GM21529 (cell line): ENCODE measurements around the gene SLC34A3.

Experiments
- ATAC-seq: cut with Tn5 transposase; IDR thresholded peaks from one replicate; pipeline ENCODE4 v1.9.1; 2021; ENCODE audit not compliant: unreplicated experiment

Gene SLC34A3

GRCh38 chr9:137275203-137275587, 44.5 kb downstream of the SLC34A3 start:
- no peak for ATAC-seq

DNA sequence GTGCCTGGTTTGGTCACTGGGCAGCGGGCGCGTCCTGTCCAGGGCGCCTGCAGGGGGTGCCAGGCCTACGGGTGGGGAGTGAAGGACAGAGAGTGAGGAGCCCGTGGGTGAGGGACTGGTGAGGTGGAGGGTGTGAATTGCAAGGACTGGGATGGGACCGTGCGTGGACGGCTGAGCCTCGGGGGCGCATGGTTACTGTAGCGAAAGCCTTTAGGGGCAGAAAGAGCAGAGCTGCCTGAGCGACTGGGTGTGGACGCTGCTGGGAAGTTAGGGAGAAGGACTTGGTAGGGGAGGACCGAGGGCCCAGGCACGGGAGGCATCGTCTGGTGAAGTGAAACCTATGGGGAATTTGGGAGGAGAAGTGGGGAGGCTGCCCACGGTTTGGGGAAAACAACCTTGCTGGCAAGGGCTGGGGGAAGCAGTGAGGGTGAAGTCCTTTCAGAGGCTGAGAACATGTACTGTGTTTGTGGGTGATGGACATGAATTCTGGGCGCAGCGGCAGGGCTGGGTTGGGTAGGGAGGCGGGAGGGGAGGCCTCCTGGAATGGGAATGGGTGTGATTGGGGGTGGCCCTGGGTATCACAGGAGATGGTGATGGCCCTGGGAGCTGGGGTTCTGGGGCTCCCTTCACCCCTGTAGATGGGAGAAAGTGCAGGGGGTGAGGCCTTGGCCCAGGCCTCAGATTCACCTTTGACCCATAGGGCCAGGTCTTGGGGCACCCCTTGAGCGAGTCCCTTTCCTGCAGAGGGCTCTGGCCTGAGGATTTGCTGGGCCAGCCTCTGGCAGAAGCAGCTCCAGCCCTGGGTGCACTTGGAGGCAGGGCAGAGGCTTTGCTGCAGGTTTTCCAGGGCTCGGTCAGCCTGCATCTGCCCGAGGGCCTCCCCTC, 45.1 kb downstream of the SLC34A3 start:
- ATAC-seq = no peak

GRCh38 chr9:137276473-137277328, 46.0 kb downstream of the SLC34A3 start:
- ATAC-seq = no peak

- ATAC-seq = peak; percentile 72
Observed at GRCh38 chr9:137277329-137278041, 46.8 kb downstream of the SLC34A3 start, which contains the start of gene TOR4A. Gene TOR4A (plus strand): TSS chr9:137277726. CDS start chr9:137278690, 964 bp downstream.

- ATAC-seq = no peak
Observed at GRCh38 chr9:137278061-137278701, 47.5 kb downstream of the SLC34A3 start.

DNA sequence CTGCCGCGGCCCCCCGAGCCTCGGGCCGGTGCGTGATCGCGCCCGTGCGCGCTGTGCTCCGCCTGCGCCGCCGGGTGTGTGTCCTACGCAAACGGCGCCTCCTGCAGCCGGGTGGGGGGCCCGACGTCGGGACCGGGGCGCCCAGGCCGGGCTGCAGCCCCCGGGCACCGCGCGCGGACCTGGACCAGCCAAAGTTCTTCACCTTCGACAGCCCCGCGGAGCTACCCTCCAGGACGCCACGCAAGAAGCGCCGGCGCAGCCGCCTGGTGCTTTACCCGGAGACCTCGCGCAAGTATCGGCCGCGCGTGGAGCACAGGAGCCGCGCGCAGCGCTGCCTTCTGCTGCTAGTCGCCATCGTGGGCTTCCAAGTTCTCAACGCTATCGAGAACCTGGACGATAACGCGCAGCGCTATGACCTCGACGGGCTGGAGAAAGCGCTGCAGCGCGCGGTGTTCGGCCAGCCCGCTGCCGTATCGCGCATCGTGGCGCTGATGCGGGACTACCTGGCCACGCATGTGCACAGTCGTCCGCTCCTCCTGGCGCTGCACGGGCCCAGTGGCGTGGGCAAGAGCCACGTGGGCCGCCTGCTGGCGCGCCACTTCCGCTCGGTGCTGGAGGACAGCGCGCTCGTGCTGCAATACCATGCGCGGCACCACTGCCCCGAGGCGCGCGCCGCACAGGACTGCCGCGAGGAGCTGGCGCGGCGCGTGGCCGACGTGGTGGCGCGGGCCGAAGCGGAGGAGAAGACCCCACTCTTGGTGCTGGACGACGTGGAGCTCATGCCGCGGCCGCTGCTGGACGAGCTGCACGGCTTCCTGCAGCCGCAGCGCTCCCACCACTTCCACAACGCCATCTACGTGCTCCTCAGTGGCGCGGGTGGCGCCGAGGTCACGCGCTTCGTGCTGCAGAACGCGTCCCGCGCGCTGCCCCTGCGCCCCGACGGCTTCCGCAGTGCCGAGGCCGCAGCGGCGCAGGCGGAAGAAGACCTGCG, 48.3 kb downstream of the SLC34A3 start:
- no peak for ATAC-seq

DNA sequence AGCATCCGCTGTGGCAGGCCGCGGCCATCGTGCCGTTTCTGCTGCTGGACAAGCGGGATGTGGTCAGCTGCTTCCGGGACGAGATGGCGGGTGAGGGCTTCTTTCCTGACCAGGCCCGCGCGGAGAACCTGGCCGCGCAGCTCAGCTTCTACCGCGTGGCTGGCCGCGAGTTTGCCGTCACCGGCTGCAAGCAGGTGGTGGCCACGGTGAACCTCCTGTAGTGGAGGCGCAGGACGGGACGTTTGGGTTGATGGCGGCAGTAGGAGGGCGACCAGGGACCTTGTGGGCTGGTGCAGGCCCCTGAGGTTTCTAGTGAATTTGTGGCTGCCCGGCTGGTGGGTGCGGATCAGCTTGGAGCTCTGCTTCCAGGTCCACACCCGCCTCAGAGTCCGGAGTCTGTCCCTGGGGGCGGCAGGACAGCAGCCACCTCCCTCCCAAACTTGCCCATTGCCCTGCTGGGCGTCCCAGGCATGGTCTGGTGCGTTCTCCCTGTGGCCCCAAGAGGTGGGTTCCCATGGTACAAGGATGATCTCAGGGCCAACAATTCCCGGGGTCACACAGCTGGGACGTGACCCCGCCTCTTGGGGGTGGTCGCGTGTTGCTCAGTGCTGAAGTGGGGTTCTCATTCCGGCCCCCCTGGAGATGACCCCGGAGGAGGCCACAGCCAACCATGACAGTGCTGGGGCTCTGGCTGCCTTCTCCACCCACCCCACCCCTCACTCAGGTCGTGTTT, 49.2 kb downstream of the SLC34A3 start:
- ATAC-seq = no peak

GRCh38 chr9:137280474-137281344, 50.0 kb downstream of the SLC34A3 start:
- ATAC-seq = no peak

- ATAC-seq = no peak
Observed at GRCh38 chr9:137281345-137282116, 50.8 kb downstream of the SLC34A3 start.
